Measurements from ENCODE around the gene JAM3. TPM values are rescaled to one million over a fixed set of nuclear protein-coding genes. Genes with fewer than 3 reads are reported as not detected.

Gene JAM3
- total and polyA plus RNA-seq, 11 donors: 11.9 to 56.9 (median 34.0) TPM

DNA sequence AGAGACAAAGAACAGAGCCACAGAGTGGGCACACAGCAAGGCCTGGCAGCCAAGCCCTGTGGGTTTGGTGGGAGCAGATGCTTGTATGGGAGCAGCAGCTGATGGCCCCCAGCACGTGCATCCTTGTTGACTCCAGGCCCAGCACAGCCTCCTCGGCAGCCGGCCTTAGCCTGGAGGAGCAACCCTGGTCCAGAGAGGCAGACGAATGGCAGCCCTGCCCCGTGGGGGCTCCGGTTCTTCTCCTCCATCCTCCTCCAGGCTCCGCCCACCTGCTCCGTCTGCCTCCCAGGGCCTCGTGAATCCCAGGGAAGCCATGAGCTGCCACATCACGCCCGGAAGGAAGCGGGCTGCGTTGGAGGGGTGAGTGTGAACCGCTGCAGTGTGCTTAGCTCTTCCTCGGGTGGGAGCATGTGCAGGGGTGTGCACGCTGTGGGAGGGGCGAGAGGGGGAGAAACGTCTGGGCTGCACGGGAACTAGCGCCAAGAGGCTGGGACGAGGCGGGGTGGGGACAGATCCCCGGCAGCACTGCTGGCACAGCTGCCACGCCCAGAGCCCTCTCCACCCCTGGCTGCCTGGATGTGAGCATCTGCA, 36.3 kb upstream of the JAM3 start:
- H3K27ac ChIP-seq: peak overlapping the region in 7 of 12 donors; percentile 88 to 98 (median 91)
- 42 to 71% (median 54%) methylated on average over 6 to 24 of the region's 24 CpGs for WGBS, 4 donors
- no peaks in the 10 kb centered on the region for H3K27me3 ChIP-seq
- H3K4me3 ChIP-seq: no peak overlapping the region
- intact Hi-C loops (cut with DNase I): loop anchor here in 3 of 10 donors (5.0 to 10.0 kb wide), 2 partner anchors 78 to 80 kb away; partner anchors contain the start of gene IGSF9B (in 1 of the 3)
- DNase-seq: peak in 4 of 5 donors; percentile 47 to 66 (median 52)
- H3K36me3 ChIP-seq: no peaks in the 10 kb centered on the region
- peak in 1 of 4 donors; percentile 1 for ATAC-seq
- no peaks in the 10 kb centered on the region for H3K9me3 ChIP-seq
- TF ChIP-seq, protein P1, sequence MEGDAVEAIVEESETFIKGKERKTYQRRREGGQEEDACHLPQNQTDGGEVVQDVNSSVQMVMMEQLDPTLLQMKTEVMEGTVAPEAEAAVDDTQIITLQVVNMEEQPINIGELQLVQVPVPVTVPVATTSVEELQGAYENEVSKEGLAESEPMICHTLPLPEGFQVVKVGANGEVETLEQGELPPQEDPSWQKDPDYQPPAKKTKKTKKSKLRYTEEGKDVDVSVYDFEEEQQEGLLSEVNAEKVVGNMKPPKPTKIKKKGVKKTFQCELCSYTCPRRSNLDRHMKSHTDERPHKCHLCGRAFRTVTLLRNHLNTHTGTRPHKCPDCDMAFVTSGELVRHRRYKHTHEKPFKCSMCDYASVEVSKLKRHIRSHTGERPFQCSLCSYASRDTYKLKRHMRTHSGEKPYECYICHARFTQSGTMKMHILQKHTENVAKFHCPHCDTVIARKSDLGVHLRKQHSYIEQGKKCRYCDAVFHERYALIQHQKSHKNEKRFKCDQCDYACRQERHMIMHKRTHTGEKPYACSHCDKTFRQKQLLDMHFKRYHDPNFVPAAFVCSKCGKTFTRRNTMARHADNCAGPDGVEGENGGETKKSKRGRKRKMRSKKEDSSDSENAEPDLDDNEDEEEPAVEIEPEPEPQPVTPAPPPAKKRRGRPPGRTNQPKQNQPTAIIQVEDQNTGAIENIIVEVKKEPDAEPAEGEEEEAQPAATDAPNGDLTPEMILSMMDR (IDR thresholded peaks at IDR 0.05): no peak
- no peak for TF ChIP-seq POLR2A (IDR thresholded peaks at IDR 0.05)
- H3K4me1 ChIP-seq: peaks cover 3 to 49% (median 37%) of the 10 kb centered on the region in 12 donors

DNA sequence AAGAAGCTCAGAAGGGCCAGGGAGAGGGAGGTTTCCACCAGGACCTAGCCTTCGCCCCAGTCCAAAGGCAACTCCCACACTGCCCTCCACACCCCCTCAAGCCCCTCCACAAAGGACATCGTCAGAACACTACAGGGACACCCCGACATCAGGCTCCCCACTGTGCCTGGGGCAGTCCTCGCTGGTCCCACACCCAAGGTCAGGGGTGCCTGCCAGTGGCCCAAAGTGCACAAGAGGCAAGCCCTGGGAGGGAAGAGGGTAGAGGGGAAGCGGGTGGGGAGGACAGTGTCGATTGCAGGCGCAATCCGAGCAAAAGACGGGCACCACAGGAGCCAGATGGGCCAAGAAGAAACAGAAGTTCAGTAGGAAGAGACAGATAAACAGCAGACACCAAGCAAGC, 35.6 kb upstream of the JAM3 start:
- Histone ChIP-seq H3K4me3 (peak overlapping the region in 9 of 12 donors; percentile 19 to 52 (median 34)), H3K27me3 (no peaks in the 10 kb centered on the region), H3K36me3 (no peaks in the 10 kb centered on the region), H3K4me1 (peaks cover 3 to 56% (median 43%) of the 10 kb centered on the region in 12 donors), H3K9me3 (no peaks in the 10 kb centered on the region), H3K27ac (peak overlapping the region; percentile 76 to 98 (median 88))
- intact Hi-C loops (cut with DNase I): loop anchor here in 3 of 10 donors (5.0 to 10.0 kb wide), 2 partner anchors 78 to 81 kb away; partner anchors contain the start of gene IGSF9B (in 1 of the 3)
- 67 to 84% (median 72%) methylated on average over 8 to 9 of the region's 9 CpGs for WGBS, 4 donors
- TF ChIP-seq, protein P1 (IDR thresholded peaks at IDR 0.05): no peak
- TF ChIP-seq POLR2A (IDR thresholded peaks at IDR 0.05): no peak
- ATAC-seq: no peak
- DNase-seq: peak in 1 of 5 donors; percentile 58

DNA sequence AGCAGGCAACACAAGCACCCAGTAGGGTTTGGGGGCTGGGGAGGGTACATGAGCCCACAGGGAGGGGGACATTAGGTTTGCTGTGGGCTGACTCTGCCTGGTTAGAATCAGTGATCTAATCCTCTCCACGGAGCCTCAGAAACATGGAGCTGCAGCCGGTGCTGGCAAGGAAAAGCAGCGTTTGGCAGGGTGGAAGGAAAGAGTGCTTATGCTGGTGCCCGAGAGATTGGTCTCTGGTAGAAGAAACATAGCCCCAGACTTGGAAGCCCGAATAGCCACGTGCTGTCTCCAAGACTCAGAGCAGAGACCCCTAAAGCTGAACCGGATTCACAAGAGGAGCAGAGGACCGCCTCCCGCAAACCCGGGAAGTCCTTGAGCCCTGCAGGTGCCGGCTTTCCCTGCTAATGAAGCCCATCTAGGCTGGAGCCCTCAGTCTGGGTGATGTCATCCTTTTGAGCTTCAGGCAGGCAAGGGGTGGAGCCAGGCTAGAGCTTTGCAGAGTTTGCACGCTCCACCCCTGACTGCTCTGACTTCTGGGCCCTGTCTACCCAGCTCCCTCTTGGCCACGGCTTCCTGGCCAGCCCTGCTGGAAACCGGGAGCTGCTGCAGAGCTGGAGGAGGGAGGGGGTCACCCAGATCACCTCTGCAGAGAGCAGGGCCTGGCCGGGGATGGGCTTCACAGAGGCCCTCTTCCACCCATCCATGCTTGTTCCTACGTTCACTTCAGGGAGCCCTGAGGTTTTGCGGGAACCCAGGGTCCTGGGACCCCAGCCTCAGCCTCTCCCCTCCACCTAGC, 35.0 kb upstream of the JAM3 start:
- TF ChIP-seq POLR2A (IDR thresholded peaks at IDR 0.05): no peak
- TF ChIP-seq, protein P1 (IDR thresholded peaks at IDR 0.05): peak in 1 of 12 donors; percentile 4
- Histone ChIP-seq H3K27ac (peak overlapping the region; percentile 76 to 98 (median 88)), H3K4me1 (peaks cover 3 to 61% (median 45%) of the 10 kb centered on the region in 12 donors), H3K9me3 (no peaks in the 10 kb centered on the region), H3K27me3 (no peaks in the 10 kb centered on the region), H3K36me3 (no peaks in the 10 kb centered on the region), H3K4me3 (peak overlapping the region in 10 of 12 donors; percentile 19 to 52 (median 33))
- intact Hi-C loops (cut with DNase I): loop anchor here in 4 of 10 donors (2.0 to 10.0 kb wide), 3 partner anchors 67 to 82 kb away; partner anchors contain the start of gene IGSF9B (in 1 of the 4)
- peak; percentile 89 to 95 (median 92) for ATAC-seq
- WGBS, 4 donors: 5 to 7% (median 7%) methylated on average over 13 to 17 of the region's 17 CpGs
- peak; percentile 89 to 94 (median 90) for DNase-seq
